Astrocyte (in vitro differentiated cells and primary cell): ENCODE results near the gene SYCP1.

Experiments used
- EZH2 ChIP-seq: IDR thresholded peaks from 2 replicates; pipeline ENCODE4 v1.6.1; 2012; ENCODE audit warnings: mild to moderate bottlenecking, low read length, inconsistent platforms; ENCODE audit not compliant: insufficient read depth
- TF ChIP-seq, protein P1 (sequence below): IDR thresholded peaks from 2 replicates; pipeline ENCODE4 v1.5.1; 2011; ENCODE audit warnings: low read depth, mild to moderate bottlenecking, inconsistent platforms, low read length, moderate library complexity; ENCODE audit not compliant: insufficient read depth

DNA sequence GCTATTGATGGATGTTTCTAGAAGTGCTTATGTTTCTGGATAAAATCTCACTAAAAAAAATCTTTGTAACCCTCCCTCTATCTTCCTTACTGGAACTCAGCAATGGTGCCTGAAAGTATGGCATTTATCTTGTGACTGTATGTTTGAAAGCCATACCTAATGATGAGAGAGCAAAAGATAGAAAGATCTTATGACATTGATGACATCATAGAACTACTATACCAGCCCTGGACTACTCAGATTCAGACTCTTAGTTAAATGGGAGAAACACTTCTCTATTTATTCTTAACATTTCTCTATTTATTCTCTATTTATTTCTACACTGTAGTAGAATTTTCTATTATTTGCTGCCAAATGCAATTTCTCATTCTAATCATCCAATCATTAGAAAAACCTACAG lies 32.7 kb upstream of the SYCP1 start:
- TF ChIP-seq, protein P1, sequence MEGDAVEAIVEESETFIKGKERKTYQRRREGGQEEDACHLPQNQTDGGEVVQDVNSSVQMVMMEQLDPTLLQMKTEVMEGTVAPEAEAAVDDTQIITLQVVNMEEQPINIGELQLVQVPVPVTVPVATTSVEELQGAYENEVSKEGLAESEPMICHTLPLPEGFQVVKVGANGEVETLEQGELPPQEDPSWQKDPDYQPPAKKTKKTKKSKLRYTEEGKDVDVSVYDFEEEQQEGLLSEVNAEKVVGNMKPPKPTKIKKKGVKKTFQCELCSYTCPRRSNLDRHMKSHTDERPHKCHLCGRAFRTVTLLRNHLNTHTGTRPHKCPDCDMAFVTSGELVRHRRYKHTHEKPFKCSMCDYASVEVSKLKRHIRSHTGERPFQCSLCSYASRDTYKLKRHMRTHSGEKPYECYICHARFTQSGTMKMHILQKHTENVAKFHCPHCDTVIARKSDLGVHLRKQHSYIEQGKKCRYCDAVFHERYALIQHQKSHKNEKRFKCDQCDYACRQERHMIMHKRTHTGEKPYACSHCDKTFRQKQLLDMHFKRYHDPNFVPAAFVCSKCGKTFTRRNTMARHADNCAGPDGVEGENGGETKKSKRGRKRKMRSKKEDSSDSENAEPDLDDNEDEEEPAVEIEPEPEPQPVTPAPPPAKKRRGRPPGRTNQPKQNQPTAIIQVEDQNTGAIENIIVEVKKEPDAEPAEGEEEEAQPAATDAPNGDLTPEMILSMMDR: no peak
- TF ChIP-seq EZH2: no peak
